OCI-LY7 (cell line): ENCODE data around the gene AGPAT3.

ENCODE experiments used
- CTCF ChIP-seq: fragments of 200-600 bp; sonication (generic); conservative IDR thresholded peaks from 2 replicates; pipeline ENCODE4 v1.5.1; 2014; ENCODE audit warnings: mild to moderate bottlenecking, antibody characterized with exemption, low read length, moderate library complexity, mixed read lengths
- EZH2phosphoT487 ChIP-seq: fragments of 200-600 bp; sonication (generic); IDR thresholded peaks from 2 replicates; pipeline ENCODE4 v1.6.1; 2018; ENCODE audit warnings: low read depth, borderline replicate concordance, mild to moderate bottlenecking, mixed run types, antibody characterized with exemption, low read length, moderate library complexity, mixed read lengths

GRCh38 chr21:43974791-43975468 lies 109.9 kb downstream of the AGPAT3 start:
- TF ChIP-seq CTCF (no peak), EZH2phosphoT487 (no peak)
